ENCODE results near the gene KMT2C. TPM values are rescaled to one million over a fixed set of nuclear protein-coding genes. Genes with fewer than 3 reads are reported as not detected.
"Not testable (repeated sequence)": the region's sequence is repeated elsewhere in the genome, so short reads cannot be mapped to it uniquely, and the experiment has no call there.

KMT2C gene
- total RNA-seq, 2 experiments from 2014 or later, result 47.5 to 105 TPM

- Histone ChIP-seq H4K20me1 (ENCODE audit: insufficient read depth, low read length) (no peaks in the 10 kb centered on the region), H3K9me2 (ENCODE audit: insufficient read depth, low read length) (no peaks in the 10 kb centered on the region), H3K27ac (ENCODE audit: low read depth, low read length, poor library complexity, severe bottlenecking) (no peak overlapping the region), H3K4me1 (ENCODE audit: insufficient read depth, low read length, poor library complexity, severe bottlenecking) (peaks cover 4% of the 10 kb centered on the region), H3K79me2 (ENCODE audit: insufficient read depth, low read depth, low read length) (no peaks in the 10 kb centered on the region), H3K36me3 (ENCODE audit: insufficient read depth, low read length) (peaks cover 63% of the 10 kb centered on the region), H2AFZ (ENCODE audit: low read length) (no peak overlapping the region), H3K4me2 (ENCODE audit: low read length) (no peak overlapping the region), H3K4me3 (ENCODE audit: low read depth, low read length, poor library complexity, severe bottlenecking) (no peak overlapping the region), H3K9me3 (ENCODE audit: low read length) (peaks cover 14% of the 10 kb centered on the region; the same call in 1 of the 2 replicates)
- ChIA-PET CTCF (ENCODE audit: unreplicated experiment) (no interaction called here), POLR2A (interaction anchor here (0.6 kb wide), 1 partner anchor 488 kb away, joined by 3 read pairs; no protein-coding TSS in a partner anchor)
- BruUV-seq (replicated peaks), result no TSS peak
- DNase-seq (ENCODE audit: low spot score), result no peak
- TF ChIP-seq CTCF (conservative IDR thresholded peaks at IDR 0.05; ENCODE audit: low read length) (no peak), EZH2phosphoT487 (IDR thresholded peaks at IDR 0.05; ENCODE audit: borderline replicate concordance, low read depth, low read length) (no peak)
- intact Hi-C loops (cut with micrococcal nuclease; ENCODE audit: unreplicated experiment), result no loop called here
Measured at GRCh38 chr7:152292897-152293296, 142.9 kb downstream of the KMT2C start.

- Histone ChIP-seq H3K36me3 (ENCODE audit: insufficient read depth, low read length) (peaks cover 30% of the 10 kb centered on the region), H3K9me3 (ENCODE audit: low read length) (peaks cover 10% of the 10 kb centered on the region; the same call in 1 of the 2 replicates)
- H3K79me2 ChIP-seq (ENCODE audit: insufficient read depth, low read depth, low read length); H3K4me2 ChIP-seq (ENCODE audit: low read length); H3K9me2 ChIP-seq (ENCODE audit: insufficient read depth, low read length); CTCF ChIA-PET (ENCODE audit: unreplicated experiment); BruUV-seq (replicated peaks); H3K4me3 ChIP-seq (ENCODE audit: low read depth, low read length, poor library complexity, severe bottlenecking); H3K4me1 ChIP-seq (ENCODE audit: insufficient read depth, low read length, poor library complexity, severe bottlenecking); H4K20me1 ChIP-seq (ENCODE audit: insufficient read depth, low read length); intact Hi-C loops (cut with micrococcal nuclease; ENCODE audit: unreplicated experiment); POLR2A ChIA-PET; H2AFZ ChIP-seq (ENCODE audit: low read length); DNase-seq (ENCODE audit: low spot score); H3K27ac ChIP-seq (ENCODE audit: low read depth, low read length, poor library complexity, severe bottlenecking): not testable (repeated sequence)
Measured at GRCh38 chr7:152286972-152287371, 148.8 kb downstream of the KMT2C start.

GRCh38 chr7:152286219-152286618 lies 149.6 kb downstream of the KMT2C start:
- H2AFZ ChIP-seq (ENCODE audit: low read length); H3K79me2 ChIP-seq (ENCODE audit: insufficient read depth, low read depth, low read length); H3K4me2 ChIP-seq (ENCODE audit: low read length); H3K4me3 ChIP-seq (ENCODE audit: low read depth, low read length, poor library complexity, severe bottlenecking); intact Hi-C loops (cut with micrococcal nuclease; ENCODE audit: unreplicated experiment); H3K27ac ChIP-seq (ENCODE audit: low read depth, low read length, poor library complexity, severe bottlenecking); H3K4me1 ChIP-seq (ENCODE audit: insufficient read depth, low read length, poor library complexity, severe bottlenecking); H3K9me2 ChIP-seq (ENCODE audit: insufficient read depth, low read length); POLR2A ChIA-PET; H4K20me1 ChIP-seq (ENCODE audit: insufficient read depth, low read length); CTCF ChIA-PET (ENCODE audit: unreplicated experiment); BruUV-seq (replicated peaks); DNase-seq (ENCODE audit: low spot score): not testable (repeated sequence)
- H3K9me3 ChIP-seq (ENCODE audit: low read length), result peaks cover 10% of the 10 kb centered on the region; the same call in 1 of the 2 replicates
- peaks cover 23% of the 10 kb centered on the region for H3K36me3 ChIP-seq (ENCODE audit: insufficient read depth, low read length)

- DNase-seq (ENCODE audit: low spot score); CTCF ChIA-PET (ENCODE audit: unreplicated experiment); H3K9me2 ChIP-seq (ENCODE audit: insufficient read depth, low read length); H3K4me3 ChIP-seq (ENCODE audit: low read depth, low read length, poor library complexity, severe bottlenecking); BruUV-seq (replicated peaks); H4K20me1 ChIP-seq (ENCODE audit: insufficient read depth, low read length); intact Hi-C loops (cut with micrococcal nuclease; ENCODE audit: unreplicated experiment); H3K4me2 ChIP-seq (ENCODE audit: low read length); H2AFZ ChIP-seq (ENCODE audit: low read length); H3K79me2 ChIP-seq (ENCODE audit: insufficient read depth, low read depth, low read length); H3K27ac ChIP-seq (ENCODE audit: low read depth, low read length, poor library complexity, severe bottlenecking); H3K4me1 ChIP-seq (ENCODE audit: insufficient read depth, low read length, poor library complexity, severe bottlenecking): not testable (repeated sequence)
- POLR2A ChIA-PET, result interaction anchor here (0.7 kb wide), 1 partner anchor 13 kb away, joined by 4 read pairs; no protein-coding TSS in a partner anchor
- H3K36me3 ChIP-seq (ENCODE audit: insufficient read depth, low read length), result peaks cover 23% of the 10 kb centered on the region
- H3K9me3 ChIP-seq (ENCODE audit: low read length), result peaks cover 10% of the 10 kb centered on the region; the same call in 1 of the 2 replicates
Measured at GRCh38 chr7:152284998-152285397, 150.8 kb downstream of the KMT2C start.

- H3K27ac ChIP-seq (ENCODE audit: low read depth, low read length, poor library complexity, severe bottlenecking); H3K4me2 ChIP-seq (ENCODE audit: low read length); intact Hi-C loops (cut with micrococcal nuclease; ENCODE audit: unreplicated experiment); CTCF ChIA-PET (ENCODE audit: unreplicated experiment); DNase-seq (ENCODE audit: low spot score); H3K79me2 ChIP-seq (ENCODE audit: insufficient read depth, low read depth, low read length); H3K4me3 ChIP-seq (ENCODE audit: low read depth, low read length, poor library complexity, severe bottlenecking); H3K9me3 ChIP-seq (ENCODE audit: low read length); H2AFZ ChIP-seq (ENCODE audit: low read length); H4K20me1 ChIP-seq (ENCODE audit: insufficient read depth, low read length); H3K36me3 ChIP-seq (ENCODE audit: insufficient read depth, low read length); H3K9me2 ChIP-seq (ENCODE audit: insufficient read depth, low read length); H3K4me1 ChIP-seq (ENCODE audit: insufficient read depth, low read length, poor library complexity, severe bottlenecking); BruUV-seq (replicated peaks): not testable (repeated sequence)
- POLR2A ChIA-PET, result interaction anchor here (0.6 kb wide), 1 partner anchor 124 kb away, joined by 3 read pairs; no protein-coding TSS in a partner anchor
Measured at GRCh38 chr7:152277687-152278086, 158.1 kb downstream of the KMT2C start.

- POLR2A ChIA-PET, result interaction anchor here (0.7 kb wide), 1 partner anchor 14 kb away, joined by 3 read pairs; no protein-coding TSS in a partner anchor
- H3K79me2 ChIP-seq (ENCODE audit: insufficient read depth, low read depth, low read length); intact Hi-C loops (cut with micrococcal nuclease; ENCODE audit: unreplicated experiment); H3K9me3 ChIP-seq (ENCODE audit: low read length); H2AFZ ChIP-seq (ENCODE audit: low read length); H3K27ac ChIP-seq (ENCODE audit: low read depth, low read length, poor library complexity, severe bottlenecking); H3K4me2 ChIP-seq (ENCODE audit: low read length); H4K20me1 ChIP-seq (ENCODE audit: insufficient read depth, low read length); CTCF ChIA-PET (ENCODE audit: unreplicated experiment); BruUV-seq (replicated peaks); H3K4me3 ChIP-seq (ENCODE audit: low read depth, low read length, poor library complexity, severe bottlenecking); H3K4me1 ChIP-seq (ENCODE audit: insufficient read depth, low read length, poor library complexity, severe bottlenecking); DNase-seq (ENCODE audit: low spot score); H3K9me2 ChIP-seq (ENCODE audit: insufficient read depth, low read length): not testable (repeated sequence)
- H3K36me3 ChIP-seq (ENCODE audit: insufficient read depth, low read length), result peaks cover 19% of the 10 kb centered on the region; the same call in 1 of the 2 replicates
Measured at GRCh38 chr7:152270427-152270826, 165.4 kb downstream of the KMT2C start.

All from OCI-LY7 (cell line).